A673 (cell line): ENCODE measurements around the gene SCUBE1.

ENCODE experiments used
- EZH2 ChIP-seq: fragments of 200-600 bp; sonication (generic); IDR thresholded peaks from 2 replicates; pipeline ENCODE4 v1.6.1; 2017; ENCODE audit warnings: borderline replicate concordance, low read depth, mild to moderate bottlenecking, mixed read lengths, antibody characterized with exemption, low read length; ENCODE audit not compliant: poor library complexity, severe bottlenecking
- TF ChIP-seq, protein P1 (sequence below): fragments of 300-800, 200-600 bp; sonication (generic); conservative IDR thresholded peaks from 2 replicates; pipeline ENCODE4 v1.5.1; 2017; ENCODE audit warnings: low read depth, mild to moderate bottlenecking, antibody characterized with exemption, low read length, moderate library complexity, mixed read lengths

DNA sequence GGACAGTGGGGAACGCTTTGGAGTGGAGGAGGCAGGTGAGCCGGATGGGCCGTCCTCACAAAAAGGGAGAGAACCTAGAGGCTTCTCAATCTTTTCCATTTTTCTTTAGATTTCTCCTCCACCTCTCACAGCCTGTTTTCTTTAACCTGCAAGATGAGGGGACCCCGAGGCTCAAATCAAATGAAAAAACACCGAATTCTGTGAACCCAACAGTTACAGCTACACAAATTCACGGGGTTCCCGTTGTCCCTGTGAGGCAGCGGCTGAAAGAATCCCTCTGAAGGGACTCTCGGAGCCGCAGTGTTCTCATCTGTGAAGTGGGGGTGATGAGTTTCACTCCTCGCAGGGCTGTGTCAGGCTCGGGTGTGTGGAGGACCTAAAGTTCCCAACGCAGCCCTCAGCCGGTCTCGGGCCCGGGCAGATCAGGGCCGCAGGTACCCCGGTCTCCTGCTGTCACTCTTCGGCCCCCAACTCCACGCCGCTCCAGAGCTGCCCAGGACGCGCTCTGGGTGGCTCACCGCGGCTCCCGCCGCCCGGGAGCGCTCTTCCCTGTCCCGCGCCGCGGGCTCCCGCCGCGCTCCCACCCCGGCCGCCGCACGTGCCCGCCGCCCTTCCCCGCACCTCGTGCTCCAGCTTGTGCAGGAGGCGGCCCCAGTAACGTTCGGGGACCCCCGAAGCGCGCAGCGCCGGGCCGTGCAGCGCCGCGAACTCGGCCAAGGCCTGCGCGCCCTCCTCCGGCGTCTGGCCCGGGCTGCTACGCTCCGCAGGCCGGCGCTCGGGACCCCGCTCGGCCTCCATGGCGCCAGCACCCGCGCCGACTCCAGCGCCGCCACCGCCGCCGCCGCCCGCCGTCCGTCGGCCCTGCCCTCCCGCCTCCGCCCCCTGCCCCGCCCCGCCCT lies 156.7 kb downstream of the SCUBE1 start, which contains the start of gene TTLL12:
- TF ChIP-seq, protein P1, sequence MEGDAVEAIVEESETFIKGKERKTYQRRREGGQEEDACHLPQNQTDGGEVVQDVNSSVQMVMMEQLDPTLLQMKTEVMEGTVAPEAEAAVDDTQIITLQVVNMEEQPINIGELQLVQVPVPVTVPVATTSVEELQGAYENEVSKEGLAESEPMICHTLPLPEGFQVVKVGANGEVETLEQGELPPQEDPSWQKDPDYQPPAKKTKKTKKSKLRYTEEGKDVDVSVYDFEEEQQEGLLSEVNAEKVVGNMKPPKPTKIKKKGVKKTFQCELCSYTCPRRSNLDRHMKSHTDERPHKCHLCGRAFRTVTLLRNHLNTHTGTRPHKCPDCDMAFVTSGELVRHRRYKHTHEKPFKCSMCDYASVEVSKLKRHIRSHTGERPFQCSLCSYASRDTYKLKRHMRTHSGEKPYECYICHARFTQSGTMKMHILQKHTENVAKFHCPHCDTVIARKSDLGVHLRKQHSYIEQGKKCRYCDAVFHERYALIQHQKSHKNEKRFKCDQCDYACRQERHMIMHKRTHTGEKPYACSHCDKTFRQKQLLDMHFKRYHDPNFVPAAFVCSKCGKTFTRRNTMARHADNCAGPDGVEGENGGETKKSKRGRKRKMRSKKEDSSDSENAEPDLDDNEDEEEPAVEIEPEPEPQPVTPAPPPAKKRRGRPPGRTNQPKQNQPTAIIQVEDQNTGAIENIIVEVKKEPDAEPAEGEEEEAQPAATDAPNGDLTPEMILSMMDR = no peak
- no peak for TF ChIP-seq EZH2
